ENCODE data around the gene LACTBL1. TPM values are rescaled to one million over a fixed set of nuclear protein-coding genes. Genes with fewer than 3 reads are reported as not detected.

The LACTBL1 gene
- total RNA-seq, 1 donor from 2014 or later, result not detected

DNA sequence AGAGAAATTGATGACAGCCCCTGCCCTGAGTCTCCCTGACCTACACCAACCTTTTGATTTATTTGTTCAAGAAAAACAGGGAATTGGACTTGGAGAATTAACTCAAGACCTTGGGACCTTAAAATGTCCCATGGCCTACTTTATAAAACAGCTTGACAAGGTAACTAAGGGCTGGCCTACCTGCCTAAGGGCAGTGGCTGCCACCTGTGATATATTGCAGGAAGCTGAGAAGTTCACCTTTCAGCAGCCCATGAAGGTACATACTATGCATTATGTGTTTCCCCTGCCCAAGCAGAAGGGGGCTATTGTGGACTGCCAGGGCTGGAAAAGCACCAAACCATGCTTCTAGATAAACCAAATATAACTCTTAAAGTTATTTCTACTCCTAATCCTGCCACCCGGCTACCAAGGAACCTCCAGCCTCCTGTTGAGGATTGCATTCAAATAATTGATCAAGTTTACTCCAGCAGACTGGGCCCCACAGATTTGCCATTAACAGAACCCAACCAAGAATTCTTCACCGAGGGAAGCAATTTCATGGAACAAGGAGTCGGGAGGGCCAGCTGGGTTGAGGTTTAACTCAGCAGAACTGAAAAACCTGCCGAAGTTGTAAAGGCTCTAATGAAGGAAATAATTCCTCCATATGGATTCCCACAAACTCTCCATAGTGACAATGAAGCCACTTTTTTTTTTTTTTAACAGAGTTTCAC is 28.2 kb downstream of the LACTBL1 start:
- H3K27me3 Mint-ChIP-seq (ENCODE audit: low read depth, unreplicated experiment), result peaks cover 33% of the 10 kb centered on the region
- H3K4me3 Mint-ChIP-seq (ENCODE audit: unreplicated experiment), result no peak overlapping the region
- H3K27ac ChIP-seq (ENCODE audit: low read depth, low read length), result no peak overlapping the region
- no peak overlapping the region for H2AFZ ChIP-seq (ENCODE audit: low read depth, low read length)
- H3K9me3 Mint-ChIP-seq (ENCODE audit: unreplicated experiment), result peaks cover 18% of the 10 kb centered on the region
- H4K20me1 ChIP-seq (ENCODE audit: insufficient read depth, low read length), result no peaks in the 10 kb centered on the region
- H3K36me3 ChIP-seq (ENCODE audit: insufficient read depth, low read length), result no peaks in the 10 kb centered on the region
- FAIRE-seq, result no peak
- no peak for DNase-seq (ENCODE audit: low read depth)
- H3K4me2 ChIP-seq (ENCODE audit: low read length), result no peak overlapping the region
- H3K27ac Mint-ChIP-seq (ENCODE audit: unreplicated experiment), result no peak overlapping the region
- no peak overlapping the region for H3K4me3 ChIP-seq (ENCODE audit: insufficient read depth, low read depth, low read length)
- no peaks in the 10 kb centered on the region for H3K4me1 Mint-ChIP-seq (ENCODE audit: low read depth, unreplicated experiment)
- no peaks in the 10 kb centered on the region for H3K4me1 ChIP-seq (ENCODE audit: insufficient read depth, low read length)
- peaks cover 18% of the 10 kb centered on the region for H3K27me3 ChIP-seq (ENCODE audit: insufficient read depth, low read length)
- H3K79me2 ChIP-seq (ENCODE audit: insufficient read depth, low read length), result no peaks in the 10 kb centered on the region
- H3K9ac ChIP-seq (ENCODE audit: low read length), result no peak overlapping the region
- peaks cover 5% of the 10 kb centered on the region for H3K9me3 ChIP-seq (ENCODE audit: insufficient read depth, low read depth, low read length)
- TF ChIP-seq, protein P1, sequence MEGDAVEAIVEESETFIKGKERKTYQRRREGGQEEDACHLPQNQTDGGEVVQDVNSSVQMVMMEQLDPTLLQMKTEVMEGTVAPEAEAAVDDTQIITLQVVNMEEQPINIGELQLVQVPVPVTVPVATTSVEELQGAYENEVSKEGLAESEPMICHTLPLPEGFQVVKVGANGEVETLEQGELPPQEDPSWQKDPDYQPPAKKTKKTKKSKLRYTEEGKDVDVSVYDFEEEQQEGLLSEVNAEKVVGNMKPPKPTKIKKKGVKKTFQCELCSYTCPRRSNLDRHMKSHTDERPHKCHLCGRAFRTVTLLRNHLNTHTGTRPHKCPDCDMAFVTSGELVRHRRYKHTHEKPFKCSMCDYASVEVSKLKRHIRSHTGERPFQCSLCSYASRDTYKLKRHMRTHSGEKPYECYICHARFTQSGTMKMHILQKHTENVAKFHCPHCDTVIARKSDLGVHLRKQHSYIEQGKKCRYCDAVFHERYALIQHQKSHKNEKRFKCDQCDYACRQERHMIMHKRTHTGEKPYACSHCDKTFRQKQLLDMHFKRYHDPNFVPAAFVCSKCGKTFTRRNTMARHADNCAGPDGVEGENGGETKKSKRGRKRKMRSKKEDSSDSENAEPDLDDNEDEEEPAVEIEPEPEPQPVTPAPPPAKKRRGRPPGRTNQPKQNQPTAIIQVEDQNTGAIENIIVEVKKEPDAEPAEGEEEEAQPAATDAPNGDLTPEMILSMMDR (IDR thresholded peaks at IDR 0.05; ENCODE audit: insufficient read depth, low read depth, low read length), result no peak
- TF ChIP-seq EZH2 (IDR thresholded peaks at IDR 0.05; ENCODE audit: insufficient read depth, low read length), result no peak
- peaks cover 3% of the 10 kb centered on the region for H3K36me3 Mint-ChIP-seq (ENCODE audit: low read depth, unreplicated experiment)

DNA sequence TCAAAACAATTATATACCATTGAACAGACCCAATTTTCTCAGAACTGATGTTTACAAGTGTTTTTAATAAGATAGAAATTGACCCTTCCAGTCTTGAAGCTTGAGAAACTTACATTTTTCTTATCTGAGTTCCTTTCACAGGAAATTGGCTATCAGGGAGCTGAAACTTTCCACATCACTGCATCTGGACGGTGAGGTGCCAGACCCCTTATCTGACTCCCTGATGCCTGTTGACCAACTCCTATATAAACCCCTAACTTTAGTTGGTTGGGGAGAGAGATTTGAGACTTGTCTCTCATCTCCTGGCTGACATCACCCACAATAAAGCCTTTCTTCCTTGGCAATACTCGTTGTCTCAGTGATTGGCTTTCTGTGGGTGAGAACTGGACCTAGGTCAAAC is 31.4 kb downstream of the LACTBL1 start:
- no peaks in the 10 kb centered on the region for H3K4me1 Mint-ChIP-seq (ENCODE audit: low read depth, unreplicated experiment)
- DNase-seq (ENCODE audit: low read depth) (no peak), FAIRE-seq (no peak)
- peaks cover 20% of the 10 kb centered on the region for H3K27me3 Mint-ChIP-seq (ENCODE audit: low read depth, unreplicated experiment)
- no peak overlapping the region for H2AFZ ChIP-seq (ENCODE audit: low read depth, low read length)
- no peaks in the 10 kb centered on the region for H4K20me1 ChIP-seq (ENCODE audit: insufficient read depth, low read length)
- H3K4me3 ChIP-seq (ENCODE audit: insufficient read depth, low read depth, low read length), result no peak overlapping the region
- H3K79me2 ChIP-seq (ENCODE audit: insufficient read depth, low read length), result no peaks in the 10 kb centered on the region
- H3K9ac ChIP-seq (ENCODE audit: low read length), result no peak overlapping the region
- peaks cover 5% of the 10 kb centered on the region for H3K9me3 ChIP-seq (ENCODE audit: insufficient read depth, low read depth, low read length)
- H3K4me1 ChIP-seq (ENCODE audit: insufficient read depth, low read length), result no peaks in the 10 kb centered on the region
- H3K27ac Mint-ChIP-seq (ENCODE audit: unreplicated experiment), result no peak overlapping the region
- no peak overlapping the region for H3K4me2 ChIP-seq (ENCODE audit: low read length)
- TF ChIP-seq, protein P1 (IDR thresholded peaks at IDR 0.05; ENCODE audit: insufficient read depth, low read depth, low read length), result no peak
- TF ChIP-seq EZH2 (IDR thresholded peaks at IDR 0.05; ENCODE audit: insufficient read depth, low read length), result no peak
- no peaks in the 10 kb centered on the region for H3K36me3 ChIP-seq (ENCODE audit: insufficient read depth, low read length)
- H3K4me3 Mint-ChIP-seq (ENCODE audit: unreplicated experiment), result no peak overlapping the region
- peaks cover 7% of the 10 kb centered on the region for H3K27me3 ChIP-seq (ENCODE audit: insufficient read depth, low read length)
- H3K36me3 Mint-ChIP-seq (ENCODE audit: low read depth, unreplicated experiment), result peaks cover 3% of the 10 kb centered on the region
- H3K27ac ChIP-seq (ENCODE audit: low read depth, low read length), result no peak overlapping the region
- peaks cover 19% of the 10 kb centered on the region for H3K9me3 Mint-ChIP-seq (ENCODE audit: unreplicated experiment)

DNA sequence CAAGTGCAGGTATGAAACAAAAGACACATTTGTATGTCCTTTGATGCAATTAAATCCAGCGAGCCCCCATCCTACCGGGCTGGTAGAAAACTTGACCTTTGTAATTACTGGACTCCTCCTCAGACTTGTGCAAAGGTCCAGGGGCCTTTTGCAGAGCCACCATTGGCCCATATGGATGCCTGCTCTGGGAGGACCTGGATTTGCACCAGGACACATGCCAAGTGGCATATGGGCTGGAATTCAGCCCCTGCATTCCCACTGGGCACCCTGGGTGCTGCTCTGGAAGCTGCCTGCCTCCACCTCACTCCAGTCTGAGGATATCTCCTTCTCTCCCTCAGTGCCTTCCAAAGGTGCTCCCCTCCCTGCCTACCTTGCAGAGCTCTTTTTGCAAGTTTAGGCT is 36.0 kb downstream of the LACTBL1 start:
- H3K4me1 ChIP-seq (ENCODE audit: insufficient read depth, low read length), result no peaks in the 10 kb centered on the region
- H4K20me1 ChIP-seq (ENCODE audit: insufficient read depth, low read length), result no peaks in the 10 kb centered on the region
- no peak overlapping the region for H3K27ac Mint-ChIP-seq (ENCODE audit: unreplicated experiment)
- H3K27me3 Mint-ChIP-seq (ENCODE audit: low read depth, unreplicated experiment), result peaks cover 12% of the 10 kb centered on the region
- no peak overlapping the region for H3K4me3 Mint-ChIP-seq (ENCODE audit: unreplicated experiment)
- peaks cover 10% of the 10 kb centered on the region for H3K9me3 ChIP-seq (ENCODE audit: insufficient read depth, low read depth, low read length)
- no peaks in the 10 kb centered on the region for H3K36me3 ChIP-seq (ENCODE audit: insufficient read depth, low read length)
- H3K4me3 ChIP-seq (ENCODE audit: insufficient read depth, low read depth, low read length), result no peak overlapping the region
- H3K9ac ChIP-seq (ENCODE audit: low read length), result no peak overlapping the region
- H3K36me3 Mint-ChIP-seq (ENCODE audit: low read depth, unreplicated experiment), result peaks cover 4% of the 10 kb centered on the region
- no peaks in the 10 kb centered on the region for H3K4me1 Mint-ChIP-seq (ENCODE audit: low read depth, unreplicated experiment)
- DNase-seq (ENCODE audit: low read depth) (no peak), FAIRE-seq (no peak)
- H3K27ac ChIP-seq (ENCODE audit: low read depth, low read length), result no peak overlapping the region
- no peaks in the 10 kb centered on the region for H3K79me2 ChIP-seq (ENCODE audit: insufficient read depth, low read length)
- TF ChIP-seq, protein P1 (IDR thresholded peaks at IDR 0.05; ENCODE audit: insufficient read depth, low read depth, low read length), result no peak
- TF ChIP-seq EZH2 (IDR thresholded peaks at IDR 0.05; ENCODE audit: insufficient read depth, low read length), result no peak
- no peak overlapping the region for H2AFZ ChIP-seq (ENCODE audit: low read depth, low read length)
- no peak overlapping the region for H3K4me2 ChIP-seq (ENCODE audit: low read length)
- peaks cover 25% of the 10 kb centered on the region for H3K9me3 Mint-ChIP-seq (ENCODE audit: unreplicated experiment)
- H3K27me3 ChIP-seq (ENCODE audit: insufficient read depth, low read length), result no peaks in the 10 kb centered on the region
